GM10266 (cell line): ENCODE measurements around the gene ENC1.

Source experiments
- DNase-seq: peaks from one replicate; pipeline ENCODE4 v3.0.0; 2012; ENCODE audit errors: extremely low spot score
- TF ChIP-seq, protein P1 (sequence below): IDR thresholded peaks from 2 replicates; pipeline ENCODE4 v1.5.1; 2012; ENCODE audit warnings: mild to moderate bottlenecking, low read depth; ENCODE audit not compliant: control insufficient read depth, insufficient read depth; ENCODE audit errors: missing control alignments

Gene ENC1

GRCh38 chr5:74582853-74583252, 57.7 kb downstream of the ENC1 start:
- TF ChIP-seq, protein P1, sequence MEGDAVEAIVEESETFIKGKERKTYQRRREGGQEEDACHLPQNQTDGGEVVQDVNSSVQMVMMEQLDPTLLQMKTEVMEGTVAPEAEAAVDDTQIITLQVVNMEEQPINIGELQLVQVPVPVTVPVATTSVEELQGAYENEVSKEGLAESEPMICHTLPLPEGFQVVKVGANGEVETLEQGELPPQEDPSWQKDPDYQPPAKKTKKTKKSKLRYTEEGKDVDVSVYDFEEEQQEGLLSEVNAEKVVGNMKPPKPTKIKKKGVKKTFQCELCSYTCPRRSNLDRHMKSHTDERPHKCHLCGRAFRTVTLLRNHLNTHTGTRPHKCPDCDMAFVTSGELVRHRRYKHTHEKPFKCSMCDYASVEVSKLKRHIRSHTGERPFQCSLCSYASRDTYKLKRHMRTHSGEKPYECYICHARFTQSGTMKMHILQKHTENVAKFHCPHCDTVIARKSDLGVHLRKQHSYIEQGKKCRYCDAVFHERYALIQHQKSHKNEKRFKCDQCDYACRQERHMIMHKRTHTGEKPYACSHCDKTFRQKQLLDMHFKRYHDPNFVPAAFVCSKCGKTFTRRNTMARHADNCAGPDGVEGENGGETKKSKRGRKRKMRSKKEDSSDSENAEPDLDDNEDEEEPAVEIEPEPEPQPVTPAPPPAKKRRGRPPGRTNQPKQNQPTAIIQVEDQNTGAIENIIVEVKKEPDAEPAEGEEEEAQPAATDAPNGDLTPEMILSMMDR, result no peak
- DNase-seq, result no peak

GRCh38 chr5:74581988-74582365, 58.6 kb downstream of the ENC1 start:
- DNase-seq, result no peak
- TF ChIP-seq, protein P1, result no peak

- TF ChIP-seq, protein P1, result no peak
- DNase-seq, result no peak
These were observed 59.8 kb downstream of the ENC1 start for GRCh38 chr5:74580729-74581109.

DNA sequence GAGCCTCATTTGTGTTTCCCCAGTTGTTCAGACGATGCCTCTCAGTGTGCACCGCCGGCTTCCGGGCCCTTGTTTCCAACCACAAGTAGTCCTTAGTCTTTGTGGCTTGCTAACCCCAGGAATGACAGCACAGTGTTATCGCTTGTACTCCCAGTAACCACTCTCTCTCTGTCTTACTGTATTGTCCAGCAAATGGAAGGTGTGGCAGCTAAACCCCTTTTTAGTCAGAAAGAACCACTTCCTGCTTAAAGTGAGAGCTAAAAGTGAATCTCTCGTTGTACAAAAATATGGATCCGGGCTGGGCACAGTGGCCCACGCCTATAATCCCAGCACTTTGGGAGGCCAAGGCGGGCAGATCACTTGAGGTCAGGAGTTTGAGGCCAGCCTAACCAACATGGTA, 61.3 kb downstream of the ENC1 start:
- DNase-seq, result peak; percentile 34
- TF ChIP-seq, protein P1, result no peak

- peak; percentile 40 for DNase-seq
- TF ChIP-seq, protein P1, result no peak
These were observed 62.0 kb downstream of the ENC1 start for GRCh38 chr5:74578356-74579044.
